Measurements from ENCODE around the gene SPEM2.

Gene SPEM2

DNA sequence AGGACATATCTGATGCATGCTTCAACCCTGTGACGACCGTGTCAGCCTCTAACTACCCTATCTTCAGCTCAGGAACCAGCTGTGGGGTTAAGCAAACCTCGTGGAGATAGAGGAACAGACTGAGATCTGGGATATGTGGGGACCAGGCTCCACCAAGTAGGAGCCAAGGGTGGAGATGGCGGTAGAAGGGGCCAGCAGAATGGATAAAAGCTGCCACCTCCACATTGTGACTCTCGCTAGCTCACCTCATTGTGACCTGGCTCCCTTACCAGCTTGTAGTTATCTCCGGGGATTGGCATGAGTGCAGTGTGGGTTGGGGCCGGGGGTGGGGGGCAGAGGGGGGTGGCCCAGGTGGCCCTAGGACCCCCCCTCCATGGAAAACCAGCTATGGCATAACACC lies at the start of gene SPEM2:
SPEM2 (plus strand) TSS at position 301 of the 400 bp plus-strand sequence; CDS start at position 374, 73 bp downstream.
- no peak for DNase-seq

DNA sequence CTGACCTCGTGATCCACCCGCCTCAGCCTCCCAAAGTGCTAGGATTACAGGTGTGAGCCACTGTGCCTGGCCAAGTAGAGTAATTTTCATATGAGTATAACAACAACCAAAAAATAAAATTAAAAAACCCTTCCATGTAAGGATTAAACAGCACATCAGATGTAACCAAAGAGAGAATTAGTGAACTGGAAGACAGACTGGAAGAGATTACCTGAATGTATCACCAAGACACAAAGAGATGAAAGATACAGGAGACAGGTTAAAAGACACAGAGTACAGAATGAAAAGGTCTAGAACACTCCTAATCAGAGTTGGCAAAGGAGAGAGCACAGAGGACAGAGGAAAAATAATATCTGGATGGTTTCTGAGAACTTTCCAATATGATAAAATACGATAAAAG lies 46.3 kb upstream of the SPEM2 start:
- DNase-seq, result no peak

DNA sequence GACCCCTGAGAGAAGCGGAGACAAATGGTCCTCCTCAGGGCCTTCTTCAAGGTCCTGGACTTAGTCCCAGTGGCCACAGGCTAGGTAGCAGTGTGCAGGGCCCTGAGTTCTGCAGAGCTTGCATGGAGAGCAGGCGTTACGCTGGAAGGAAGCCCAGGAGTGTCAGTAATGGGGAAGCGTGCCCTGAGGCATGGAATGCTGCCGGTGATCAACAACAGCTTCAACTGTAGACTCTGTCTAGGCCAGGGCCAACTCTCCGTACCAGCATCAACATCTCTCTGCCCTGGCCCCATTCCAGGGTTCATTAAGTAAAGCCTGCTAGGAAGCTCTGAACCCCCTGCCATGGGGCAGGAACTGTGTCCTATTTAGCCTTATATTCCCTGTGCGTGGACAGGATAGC lies 45.1 kb upstream of the SPEM2 start:
- no peak for DNase-seq

DNA sequence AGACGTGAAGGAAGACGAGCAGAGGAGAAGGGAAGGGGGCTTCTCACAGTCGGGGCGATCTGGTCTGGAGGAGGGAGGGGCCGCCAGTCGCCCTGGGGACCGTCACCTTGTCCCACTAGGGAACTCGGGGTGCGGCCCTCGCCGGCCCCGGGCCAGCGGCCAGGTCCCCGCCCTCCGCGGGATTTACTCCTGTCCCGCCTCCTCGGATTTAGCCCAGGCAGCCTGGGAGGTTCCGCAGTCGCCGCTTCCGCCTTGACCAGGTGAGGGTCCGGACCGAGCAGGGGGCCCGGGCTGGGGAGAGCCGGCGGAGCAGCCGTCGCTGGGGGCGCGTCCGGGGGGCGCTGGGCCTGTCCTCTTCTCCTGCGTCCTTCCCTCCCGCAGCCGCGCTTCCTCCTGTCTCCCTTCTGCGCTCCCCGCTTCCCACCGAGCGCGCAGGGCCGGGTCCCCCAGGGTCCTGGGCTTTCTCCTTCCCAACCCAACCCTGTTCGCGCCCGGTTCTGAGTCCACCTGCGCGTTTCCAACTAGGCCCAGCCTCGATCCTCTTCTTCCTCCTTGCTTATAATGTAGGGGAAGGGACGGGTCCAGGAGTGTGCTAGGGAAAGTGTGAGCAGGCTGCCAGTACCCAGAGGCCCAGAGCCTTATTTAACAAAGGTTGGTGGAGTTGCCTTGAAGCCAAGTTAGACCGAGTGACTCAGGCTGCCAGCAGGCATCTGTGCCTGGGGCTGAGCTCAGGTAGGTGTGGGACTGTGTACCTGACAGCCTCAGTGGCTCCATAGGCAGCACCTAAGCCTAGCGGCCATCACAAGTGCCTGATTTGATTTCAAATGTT lies 44.3 kb upstream of the SPEM2 start, which contains the start of gene TNK1:
TNK1 (plus strand) TSS at position 235 of the 829 bp plus-strand sequence. CDS start 1,838 bp downstream, outside the sequence.
- no peak for DNase-seq

DNA sequence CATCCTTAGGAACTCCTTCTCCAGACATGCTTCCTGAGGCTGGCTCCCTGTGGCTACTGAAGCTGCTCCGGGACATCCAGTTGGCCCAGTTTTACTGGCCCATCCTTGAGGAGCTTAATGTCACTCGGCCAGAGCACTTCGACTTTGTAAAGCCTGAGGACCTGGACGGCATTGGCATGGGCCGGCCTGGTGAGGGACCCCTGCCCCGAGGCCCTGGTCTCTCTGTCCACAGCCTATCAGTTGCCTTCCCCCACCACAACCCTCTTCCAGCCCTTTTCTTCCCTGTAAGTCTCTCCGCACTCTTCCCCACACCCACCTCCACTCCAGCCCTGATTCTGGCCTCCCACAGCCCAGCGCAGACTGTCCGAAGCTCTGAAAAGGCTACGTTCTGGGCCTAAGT lies 42.5 kb upstream of the SPEM2 start:
- no peak for DNase-seq

DNA sequence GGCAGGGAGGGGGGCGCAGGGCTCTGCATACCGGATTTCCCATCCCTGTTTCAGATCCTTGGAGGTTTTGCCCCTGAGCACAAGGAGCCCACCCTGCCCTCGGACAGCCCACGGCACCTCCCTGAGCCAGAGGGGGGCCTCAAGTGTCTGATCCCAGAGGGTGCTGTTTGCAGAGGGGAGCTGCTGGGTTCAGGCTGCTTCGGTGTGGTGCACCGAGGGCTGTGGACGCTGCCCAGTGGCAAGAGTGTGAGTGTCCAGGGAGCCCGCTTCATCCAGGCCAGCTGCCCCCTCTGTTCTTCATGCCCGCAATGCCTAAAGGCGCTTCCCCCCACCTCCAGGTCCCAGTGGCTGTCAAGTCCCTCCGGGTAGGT lies 42.1 kb upstream of the SPEM2 start:
- no peak for DNase-seq

DNA sequence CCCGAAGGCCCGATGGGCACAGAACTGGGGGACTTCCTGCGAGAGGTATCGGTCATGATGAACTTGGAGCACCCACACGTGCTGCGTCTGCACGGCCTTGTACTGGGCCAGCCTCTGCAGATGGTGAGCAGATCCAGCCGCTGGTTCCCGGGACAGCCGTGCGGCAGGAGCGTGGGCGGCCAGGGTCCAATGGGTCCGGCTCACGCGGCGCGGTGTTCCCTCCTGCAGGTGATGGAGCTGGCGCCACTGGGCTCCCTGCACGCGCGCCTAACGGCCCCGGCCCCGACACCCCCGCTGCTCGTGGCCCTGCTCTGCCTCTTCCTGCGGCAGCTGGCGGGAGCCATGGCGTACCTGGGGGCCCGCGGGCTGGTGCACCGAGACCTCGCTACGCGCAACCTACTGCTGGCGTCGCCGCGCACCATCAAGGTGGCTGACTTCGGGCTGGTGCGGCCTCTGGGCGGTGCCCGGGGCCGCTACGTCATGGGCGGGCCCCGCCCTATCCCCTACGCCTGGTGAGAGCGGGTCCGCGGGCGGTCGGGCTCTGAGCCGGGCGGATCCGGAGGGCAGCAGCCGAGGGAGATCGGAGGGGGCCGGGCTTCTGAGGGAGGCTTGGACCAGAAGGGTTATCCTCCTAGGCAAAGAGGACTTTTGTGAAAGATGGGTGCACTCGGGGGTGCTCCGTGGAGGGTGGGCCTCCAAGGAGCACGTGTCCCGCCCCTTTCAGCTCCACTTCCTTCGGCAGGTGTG lies 41.5 kb upstream of the SPEM2 start:
- peak; percentile 87 for DNase-seq

DNA sequence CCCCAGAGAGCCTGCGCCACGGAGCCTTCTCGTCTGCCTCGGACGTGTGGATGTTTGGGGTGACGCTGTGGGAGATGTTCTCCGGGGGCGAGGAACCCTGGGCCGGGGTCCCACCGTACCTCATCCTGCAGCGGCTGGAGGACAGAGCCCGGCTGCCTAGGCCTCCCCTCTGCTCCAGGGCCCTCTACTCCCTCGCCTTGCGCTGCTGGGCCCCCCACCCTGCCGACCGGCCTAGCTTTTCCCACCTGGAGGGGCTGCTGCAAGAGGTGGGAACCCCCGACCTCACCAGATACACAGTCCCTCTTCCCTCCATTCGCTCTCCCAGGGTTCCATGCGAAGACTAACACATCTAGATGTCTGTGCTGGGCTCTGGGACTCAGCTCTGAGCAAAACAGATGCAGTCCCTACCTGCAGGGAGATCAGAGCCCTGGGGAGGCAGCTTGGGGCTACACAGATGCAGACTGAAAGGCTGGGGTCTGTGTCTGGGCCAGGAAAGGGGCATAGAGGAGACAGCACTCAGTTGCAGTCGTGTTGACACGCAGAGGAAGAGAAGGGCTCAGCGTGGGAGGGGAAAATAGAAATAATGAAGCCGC lies 40.8 kb upstream of the SPEM2 start:
- DNase-seq, result no peak

DNA sequence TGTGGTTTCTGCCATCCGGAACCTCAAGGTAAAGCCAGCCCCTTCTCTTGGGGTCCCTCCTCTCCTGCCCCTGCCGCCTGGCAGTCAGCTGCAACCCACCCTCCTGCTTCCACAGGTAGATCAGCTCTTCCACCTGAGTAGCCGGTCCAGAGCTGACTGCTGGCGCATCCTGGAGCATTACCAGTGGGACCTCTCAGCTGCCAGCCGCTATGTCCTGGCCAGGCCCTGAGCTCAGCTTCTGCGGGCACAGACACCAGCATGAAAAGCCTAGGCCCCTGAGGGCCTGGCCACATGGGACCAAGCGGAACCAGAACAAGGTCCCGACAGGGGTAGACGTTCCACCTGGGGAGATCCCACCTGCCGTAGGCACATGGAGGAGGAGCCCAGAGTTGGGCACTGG lies 36.6 kb upstream of the SPEM2 start:
- no peak for DNase-seq

DNA sequence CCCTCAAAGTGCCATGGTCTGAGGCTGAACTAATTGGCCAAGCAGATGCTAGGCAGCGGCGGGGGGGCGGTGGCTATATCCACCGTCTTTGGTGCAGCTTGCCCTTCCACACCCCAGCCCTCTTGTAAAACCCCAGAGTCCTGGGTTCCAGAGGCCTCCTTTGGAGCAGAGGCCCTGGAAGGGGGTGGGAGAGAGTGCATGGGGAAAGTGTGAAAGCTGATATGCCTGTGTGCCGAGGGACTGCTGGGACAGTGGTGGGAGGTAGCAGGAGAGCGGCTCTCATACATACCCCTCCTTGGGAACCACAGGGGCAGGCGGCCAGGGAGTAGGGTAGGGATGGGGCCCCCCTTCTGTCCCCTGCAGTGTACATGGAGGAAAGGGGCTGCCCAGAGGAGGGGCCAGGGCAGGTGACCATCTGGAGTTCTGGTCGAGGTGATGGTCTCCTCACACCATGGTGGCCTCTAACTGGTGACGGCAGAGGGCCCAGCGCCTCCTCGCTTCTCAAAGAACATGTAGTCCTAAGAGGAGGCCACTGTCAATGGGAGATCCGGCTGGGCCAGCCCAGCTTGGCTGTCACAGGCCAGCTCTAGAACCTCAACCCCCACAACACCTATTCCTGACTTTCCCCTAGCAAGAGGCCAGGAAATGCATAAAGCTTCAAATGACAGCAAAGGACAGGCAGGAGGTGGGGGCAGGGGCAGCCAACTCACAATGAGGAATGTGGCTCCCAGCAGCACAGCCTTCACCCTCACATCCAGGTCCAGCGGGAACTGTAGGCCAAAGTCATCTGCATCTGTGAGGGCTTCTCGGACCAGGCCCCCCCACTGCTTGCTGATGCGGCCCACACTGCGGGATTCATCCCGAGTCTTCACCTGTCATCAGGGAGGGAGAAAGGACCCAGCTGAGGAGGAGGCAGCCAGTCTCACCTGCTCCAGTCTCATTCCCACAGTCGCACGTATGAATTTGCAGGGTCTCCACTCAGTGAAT lies 35.2 kb upstream of the SPEM2 start:
- no peak for DNase-seq

DNA sequence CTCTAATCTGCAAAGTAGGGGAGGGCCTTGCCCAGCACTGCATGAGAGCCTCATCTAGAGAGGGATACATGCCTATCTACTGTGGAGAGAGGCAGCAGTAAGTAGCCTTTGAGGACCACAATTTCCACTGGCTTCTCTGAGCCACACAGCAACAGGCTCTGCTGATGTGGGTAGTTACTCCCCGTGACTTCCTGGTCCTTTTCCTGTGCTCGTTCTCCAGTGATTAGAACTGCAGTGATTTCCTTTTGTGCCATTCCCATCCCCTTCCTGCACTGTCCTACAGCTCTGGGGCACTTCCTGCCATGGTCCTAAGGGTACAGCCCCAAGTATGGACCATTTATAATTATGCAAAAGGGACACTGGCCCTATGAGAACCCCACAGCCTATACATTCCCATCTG lies 34.1 kb upstream of the SPEM2 start:
- DNase-seq, result no peak

DNA sequence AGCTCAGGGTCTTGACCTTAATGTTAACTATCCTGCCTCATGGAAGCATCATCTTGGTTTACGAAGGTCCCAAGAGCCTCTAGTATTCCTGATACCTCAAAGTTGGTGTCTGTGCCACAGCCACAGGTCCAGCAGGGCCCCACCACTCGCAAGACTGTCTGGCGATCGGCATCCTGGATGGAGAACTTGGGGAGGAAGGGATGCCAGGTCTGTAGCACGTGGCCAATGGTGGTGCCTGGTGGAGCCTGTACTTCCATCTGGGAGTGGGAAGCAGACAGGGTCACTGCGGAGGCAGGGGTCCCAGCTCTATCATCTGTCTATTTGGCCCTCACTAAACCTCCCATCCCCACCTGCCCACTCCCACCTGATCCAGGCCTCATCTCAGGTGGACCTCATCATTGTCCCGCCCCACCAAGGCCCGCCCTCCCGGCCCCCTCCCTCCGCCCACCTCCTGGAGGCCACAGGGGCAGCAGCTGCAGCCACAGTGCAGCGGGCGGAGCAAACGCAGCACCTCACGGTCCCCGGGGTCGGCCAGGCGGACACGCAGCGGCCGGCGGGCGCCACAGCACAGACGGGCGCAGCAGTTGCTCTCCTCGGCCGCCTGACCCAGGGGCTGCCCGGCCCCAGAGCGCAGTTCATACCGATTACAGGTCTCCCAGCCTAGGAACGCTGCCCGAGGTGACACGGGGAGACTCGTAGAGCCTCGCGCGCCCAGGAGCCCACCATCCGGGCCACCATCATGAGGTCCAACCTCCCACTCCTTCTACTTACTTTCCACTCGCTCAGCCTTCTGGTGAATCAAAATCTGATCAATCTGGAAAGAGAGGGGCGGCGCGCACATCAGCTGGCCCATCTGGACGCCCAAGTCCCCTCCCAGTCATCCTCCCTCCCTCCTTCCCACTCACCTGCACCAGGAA lies 32.5 kb upstream of the SPEM2 start:
- no peak for DNase-seq

DNA sequence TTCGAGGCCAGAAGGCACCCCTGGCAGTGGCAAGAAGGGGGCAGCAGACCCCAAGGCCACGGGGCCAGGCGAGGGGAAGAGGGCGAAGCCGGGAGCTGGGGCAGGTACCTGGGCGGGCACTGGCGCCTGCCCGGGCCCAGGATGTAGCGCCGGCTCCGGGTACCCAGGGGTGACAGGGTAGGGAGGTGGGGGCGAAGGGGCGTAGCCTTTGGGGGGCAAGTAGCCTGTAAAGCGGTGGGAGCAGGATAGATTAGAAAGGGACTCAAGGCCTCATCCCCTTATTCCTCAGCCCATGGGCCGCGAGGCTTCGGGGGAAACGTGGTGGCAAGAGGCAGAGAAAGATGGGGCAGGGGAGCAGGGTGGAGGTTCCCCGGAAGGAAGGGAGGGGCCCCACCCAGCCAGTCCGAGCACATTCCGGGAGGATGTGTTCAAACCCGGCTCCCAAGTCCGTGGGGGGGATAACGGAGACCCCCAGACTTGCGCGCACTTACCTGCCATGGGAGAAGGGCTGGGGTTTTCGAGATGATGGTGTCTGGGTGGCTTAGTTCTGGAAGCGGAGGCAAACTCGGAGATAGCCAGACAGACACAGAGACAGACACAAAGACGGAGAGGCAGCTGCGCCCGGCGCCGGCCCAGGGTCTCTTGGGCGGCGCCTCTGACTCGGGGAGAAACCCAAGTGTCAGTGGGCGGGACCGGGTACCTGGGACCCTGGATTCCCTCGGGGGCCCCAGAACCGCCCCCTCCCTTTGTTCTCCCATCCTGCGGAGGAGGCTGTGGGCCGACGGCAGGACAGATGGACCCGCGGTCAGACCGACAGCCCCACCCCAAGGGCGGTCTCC lies 31.6 kb upstream of the SPEM2 start:
- DNase-seq, result peak; percentile 83

DNA sequence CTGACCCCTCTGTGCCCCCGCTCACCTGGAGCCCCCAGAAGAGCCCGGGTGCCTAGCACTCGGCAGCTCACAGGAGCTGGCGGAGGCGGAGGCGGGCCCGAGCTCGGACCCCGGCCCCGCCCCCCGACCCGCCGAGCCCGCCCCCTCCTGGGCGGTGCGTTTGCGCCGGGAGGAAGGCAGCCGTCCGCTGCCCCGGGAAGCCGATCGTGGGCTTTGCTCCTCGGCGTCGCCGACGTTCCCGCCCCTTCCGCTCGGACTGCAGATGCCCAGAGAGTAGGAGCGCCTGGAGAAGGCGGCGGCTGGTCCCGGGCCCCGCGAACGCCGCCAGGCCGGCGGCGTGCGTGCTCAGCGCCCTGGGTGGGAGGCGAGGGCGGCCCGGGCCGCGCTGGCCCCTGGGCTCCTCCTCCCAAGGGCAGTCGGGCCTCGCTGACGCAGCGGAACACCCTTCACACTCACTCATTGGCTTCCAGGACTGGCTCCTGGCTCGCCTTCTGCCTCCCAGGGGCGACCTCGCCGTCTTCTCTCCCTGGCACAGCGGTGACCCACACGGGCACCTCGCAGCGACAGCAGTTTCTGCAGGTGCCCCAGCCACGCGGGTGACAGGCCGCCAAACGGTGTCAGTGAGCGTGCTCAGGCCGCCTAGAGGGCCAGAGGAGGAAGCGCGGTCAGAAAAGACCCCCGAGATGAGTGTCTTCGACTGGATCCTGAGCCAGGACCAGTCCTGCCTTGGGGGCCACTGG lies 30.8 kb upstream of the SPEM2 start, which contains the start of gene PLSCR3:
PLSCR3 (minus strand) TSS at position 74 of the 740 bp plus-strand sequence. CDS start 415 bp downstream, outside the sequence.
- peak; percentile 88 for DNase-seq

DNA sequence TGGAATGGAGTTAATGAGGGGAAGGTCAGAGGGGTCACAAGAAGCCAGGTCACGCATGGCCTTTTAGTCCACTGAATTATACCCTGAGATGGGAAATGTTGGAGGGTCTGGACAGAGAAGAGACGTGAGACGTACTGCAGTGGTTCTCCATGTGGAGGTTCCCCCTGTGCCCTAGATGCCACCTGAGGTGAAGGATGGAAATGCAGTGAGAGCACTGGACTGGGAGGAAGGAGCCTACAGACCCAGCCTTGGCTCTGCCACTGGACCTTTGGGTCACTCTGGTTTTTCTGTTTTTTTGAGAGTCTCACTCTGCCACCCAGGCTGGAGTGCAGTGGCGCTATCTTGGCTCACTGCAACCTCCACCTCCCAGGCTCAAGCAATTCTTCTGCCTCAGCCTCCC lies 29.3 kb upstream of the SPEM2 start:
- DNase-seq, result no peak

DNA sequence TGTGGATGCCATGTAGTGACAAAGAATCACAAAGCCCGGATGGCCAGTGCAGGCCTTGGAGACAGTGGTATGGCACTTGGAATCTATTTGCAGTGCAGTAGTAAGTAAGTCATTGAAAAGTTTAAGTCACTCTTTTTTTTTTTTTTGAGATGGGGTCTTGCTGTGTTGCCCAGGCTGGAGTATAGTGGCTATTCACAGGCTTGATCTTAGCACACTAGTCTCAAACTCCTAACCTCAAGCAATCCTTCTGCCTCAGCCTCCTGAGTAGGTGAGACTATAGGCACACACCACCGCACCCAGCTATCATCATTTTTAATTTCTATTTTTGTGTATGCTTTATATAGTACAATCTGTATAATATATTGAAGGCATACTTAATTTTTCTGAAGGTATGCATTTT lies 26.8 kb upstream of the SPEM2 start:
- no peak for DNase-seq

DNA sequence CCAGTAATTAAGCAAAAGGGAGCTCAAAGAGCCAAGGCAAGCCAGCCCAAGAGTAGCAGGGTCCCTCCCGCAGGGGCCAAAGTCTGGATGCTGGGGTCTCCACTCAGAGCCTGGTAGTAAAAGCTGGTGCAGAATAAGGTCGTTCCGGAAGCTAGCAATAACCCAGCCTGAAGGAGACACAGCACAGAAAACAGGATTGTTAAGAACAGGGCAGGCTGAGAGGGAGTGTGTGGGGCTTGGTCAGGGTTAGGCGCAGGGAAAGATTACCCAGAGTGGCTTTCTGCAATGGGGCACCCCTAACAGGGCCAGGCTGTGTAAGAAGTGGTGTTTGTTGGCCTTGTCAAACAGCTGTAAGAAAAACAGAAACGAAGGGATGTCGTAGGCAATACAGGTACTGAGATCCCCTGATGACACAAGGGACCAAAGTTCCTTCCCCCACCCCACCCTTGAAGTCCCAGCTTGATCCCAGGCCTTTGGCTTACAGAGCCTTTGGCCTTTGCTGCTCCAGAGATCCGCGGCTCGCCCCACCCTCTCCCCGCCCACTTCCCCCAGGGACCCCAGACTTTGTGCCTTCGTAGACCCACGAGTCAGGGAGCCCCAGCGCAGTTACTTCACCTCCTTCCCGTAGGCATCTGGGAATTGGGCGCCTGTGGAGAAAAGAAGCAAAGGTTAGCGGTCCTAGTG lies 22.2 kb upstream of the SPEM2 start:
- peak; percentile 52 for DNase-seq

DNA sequence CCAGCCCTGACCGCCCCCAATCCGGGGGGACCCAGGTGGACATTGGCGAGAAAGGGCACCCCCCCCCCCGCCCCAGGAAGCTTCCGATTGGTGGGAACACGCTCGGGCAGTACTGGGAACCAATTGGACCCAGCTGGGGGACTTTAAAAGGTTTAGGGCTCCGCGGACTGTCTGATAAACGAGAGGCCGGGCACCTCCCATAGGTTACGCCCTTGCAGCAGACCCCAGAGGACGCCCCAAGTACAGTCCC lies 21.8 kb upstream of the SPEM2 start:
- no peak for DNase-seq

Data from CD4-positive, alpha-beta T cell treated with Interleukin-17A for 4 hours (primary cell).